ENCODE results near the gene SYMPK. TPM values are rescaled to one million over a fixed set of nuclear protein-coding genes. Genes with fewer than 3 reads are reported as not detected.

SYMPK gene
- total RNA-seq, 1 experiment from 2014 or later, result 47.7 TPM

DNA sequence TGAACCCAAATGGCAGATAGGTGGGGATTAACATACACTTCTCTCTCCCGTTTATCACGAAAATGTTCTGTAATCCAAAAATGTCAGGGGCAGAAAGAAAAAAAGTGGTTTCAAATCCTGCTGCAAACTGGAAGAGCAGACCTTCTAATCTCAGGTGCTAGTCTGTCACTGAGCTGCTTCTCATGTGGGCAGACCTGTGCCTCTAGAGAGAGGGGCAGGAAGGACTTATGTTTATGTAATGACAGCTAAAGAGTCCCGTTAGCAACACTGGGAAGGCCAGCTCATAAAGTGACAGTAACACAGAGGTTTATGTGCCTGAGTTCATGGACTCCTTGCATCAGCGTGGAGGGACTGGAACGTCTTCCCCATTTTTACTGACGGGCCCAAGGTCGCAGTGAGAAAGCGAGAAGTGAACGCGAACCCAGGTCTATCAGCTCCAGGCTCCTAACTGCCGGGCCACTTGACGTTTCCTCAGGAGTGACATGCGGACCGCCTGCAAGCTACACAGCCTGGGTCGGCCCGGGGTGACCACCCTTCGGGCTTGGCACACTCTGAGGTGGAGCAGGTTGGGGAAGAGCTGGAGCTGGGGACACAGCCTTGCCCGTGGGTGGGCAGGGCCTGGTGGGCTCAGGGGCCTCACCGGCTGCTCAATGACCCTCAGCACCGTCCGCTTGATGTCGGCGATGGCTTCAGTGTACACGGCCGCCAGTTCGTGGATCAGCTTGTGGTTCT, 38.2 kb downstream of the SYMPK start:
- in situ Hi-C loops (cut with HindIII; ENCODE audit: low pct_unique_long_range_greater_than_20kb, low sequenced_read_pairs), result no loop called here

DNA sequence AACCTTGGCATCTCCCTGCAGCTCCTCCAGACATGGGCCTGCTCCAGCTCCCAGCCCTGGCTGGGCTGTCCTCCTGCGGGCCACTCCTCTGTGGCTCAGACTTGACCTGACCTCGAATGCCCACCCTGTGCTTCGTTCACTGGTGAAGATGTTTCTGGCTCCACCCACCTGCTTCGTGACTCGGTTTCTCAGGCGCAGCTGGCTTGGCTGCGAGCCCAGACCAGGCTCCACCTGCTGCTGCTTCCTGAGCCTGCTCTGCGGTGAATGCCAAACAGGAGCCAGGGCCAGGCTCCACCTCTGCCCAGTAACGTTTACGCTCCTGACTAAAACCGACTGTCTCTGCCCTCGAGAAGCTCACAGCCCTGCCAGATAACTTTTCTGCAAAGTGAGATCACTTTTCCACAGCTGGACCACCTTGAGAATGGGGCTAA, 38.9 kb downstream of the SYMPK start:
- ATAC-seq (no peak), DNase-seq (ENCODE audit: low read depth, low spot score) (no peak)
- Histone ChIP-seq H3K4me3 (ENCODE audit: low read depth in 2 of 2, low read length in 2 of 2) (no peak overlapping the region), H3K4me1 (ENCODE audit: control insufficient read depth, insufficient read depth, low read length) (no peaks in the 10 kb centered on the region; the same call in 1 of the 2 replicates), H3K27ac (ENCODE audit: low read length) (no peak overlapping the region), H3K9me3 (ENCODE audit: control insufficient read depth, insufficient read depth, low read depth, low read length) (no peaks in the 10 kb centered on the region), H3K36me3 (ENCODE audit: control insufficient read depth, insufficient read depth, low read length) (no peaks in the 10 kb centered on the region), H3K27me3 (ENCODE audit: control insufficient read depth, insufficient read depth, low read length) (no peaks in the 10 kb centered on the region)
- ChIA-PET CTCF (no interaction called here), POLR2A (no interaction called here)
- in situ Hi-C loops (cut with HindIII; ENCODE audit: low pct_unique_long_range_greater_than_20kb, low sequenced_read_pairs), result no loop called here
- BruUV-seq (replicated peaks), result no TSS peak
- intact Hi-C loops (cut with micrococcal nuclease; ENCODE audit: unreplicated experiment), result no loop called here
- TF ChIP-seq TCF7L2 (IDR thresholded peaks at IDR 0.05; ENCODE audit: low read depth, low read length) (no peak), POLR2AphosphoS5 (IDR thresholded peaks at IDR 0.05; ENCODE audit: low read depth, low read length) (no peak), SIN3A (IDR thresholded peaks at IDR 0.05; ENCODE audit: borderline replicate concordance, insufficient read depth, low read depth, low read length) (no peak)
- TF ChIP-seq, protein P1, sequence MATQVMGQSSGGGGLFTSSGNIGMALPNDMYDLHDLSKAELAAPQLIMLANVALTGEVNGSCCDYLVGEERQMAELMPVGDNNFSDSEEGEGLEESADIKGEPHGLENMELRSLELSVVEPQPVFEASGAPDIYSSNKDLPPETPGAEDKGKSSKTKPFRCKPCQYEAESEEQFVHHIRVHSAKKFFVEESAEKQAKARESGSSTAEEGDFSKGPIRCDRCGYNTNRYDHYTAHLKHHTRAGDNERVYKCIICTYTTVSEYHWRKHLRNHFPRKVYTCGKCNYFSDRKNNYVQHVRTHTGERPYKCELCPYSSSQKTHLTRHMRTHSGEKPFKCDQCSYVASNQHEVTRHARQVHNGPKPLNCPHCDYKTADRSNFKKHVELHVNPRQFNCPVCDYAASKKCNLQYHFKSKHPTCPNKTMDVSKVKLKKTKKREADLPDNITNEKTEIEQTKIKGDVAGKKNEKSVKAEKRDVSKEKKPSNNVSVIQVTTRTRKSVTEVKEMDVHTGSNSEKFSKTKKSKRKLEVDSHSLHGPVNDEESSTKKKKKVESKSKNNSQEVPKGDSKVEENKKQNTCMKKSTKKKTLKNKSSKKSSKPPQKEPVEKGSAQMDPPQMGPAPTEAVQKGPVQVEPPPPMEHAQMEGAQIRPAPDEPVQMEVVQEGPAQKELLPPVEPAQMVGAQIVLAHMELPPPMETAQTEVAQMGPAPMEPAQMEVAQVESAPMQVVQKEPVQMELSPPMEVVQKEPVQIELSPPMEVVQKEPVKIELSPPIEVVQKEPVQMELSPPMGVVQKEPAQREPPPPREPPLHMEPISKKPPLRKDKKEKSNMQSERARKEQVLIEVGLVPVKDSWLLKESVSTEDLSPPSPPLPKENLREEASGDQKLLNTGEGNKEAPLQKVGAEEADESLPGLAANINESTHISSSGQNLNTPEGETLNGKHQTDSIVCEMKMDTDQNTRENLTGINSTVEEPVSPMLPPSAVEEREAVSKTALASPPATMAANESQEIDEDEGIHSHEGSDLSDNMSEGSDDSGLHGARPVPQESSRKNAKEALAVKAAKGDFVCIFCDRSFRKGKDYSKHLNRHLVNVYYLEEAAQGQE (IDR thresholded peaks at IDR 0.05; ENCODE audit: insufficient read depth in 1 of 2, low read depth in 2 of 2, low read length in 1 of 2), result no peak
- TF ChIP-seq, protein P2, sequence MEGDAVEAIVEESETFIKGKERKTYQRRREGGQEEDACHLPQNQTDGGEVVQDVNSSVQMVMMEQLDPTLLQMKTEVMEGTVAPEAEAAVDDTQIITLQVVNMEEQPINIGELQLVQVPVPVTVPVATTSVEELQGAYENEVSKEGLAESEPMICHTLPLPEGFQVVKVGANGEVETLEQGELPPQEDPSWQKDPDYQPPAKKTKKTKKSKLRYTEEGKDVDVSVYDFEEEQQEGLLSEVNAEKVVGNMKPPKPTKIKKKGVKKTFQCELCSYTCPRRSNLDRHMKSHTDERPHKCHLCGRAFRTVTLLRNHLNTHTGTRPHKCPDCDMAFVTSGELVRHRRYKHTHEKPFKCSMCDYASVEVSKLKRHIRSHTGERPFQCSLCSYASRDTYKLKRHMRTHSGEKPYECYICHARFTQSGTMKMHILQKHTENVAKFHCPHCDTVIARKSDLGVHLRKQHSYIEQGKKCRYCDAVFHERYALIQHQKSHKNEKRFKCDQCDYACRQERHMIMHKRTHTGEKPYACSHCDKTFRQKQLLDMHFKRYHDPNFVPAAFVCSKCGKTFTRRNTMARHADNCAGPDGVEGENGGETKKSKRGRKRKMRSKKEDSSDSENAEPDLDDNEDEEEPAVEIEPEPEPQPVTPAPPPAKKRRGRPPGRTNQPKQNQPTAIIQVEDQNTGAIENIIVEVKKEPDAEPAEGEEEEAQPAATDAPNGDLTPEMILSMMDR (IDR thresholded peaks at IDR 0.05), result no peak

More for the DNA sequence above, 38.2 kb downstream of the SYMPK start:
- intact Hi-C loops (cut with micrococcal nuclease; ENCODE audit: unreplicated experiment), result no loop called here
- POLR2A ChIA-PET, result no interaction called here
- Histone ChIP-seq H3K36me3 (ENCODE audit: control insufficient read depth, insufficient read depth, low read length) (no peaks in the 10 kb centered on the region), H3K9me3 (ENCODE audit: control insufficient read depth, insufficient read depth, low read depth, low read length) (no peaks in the 10 kb centered on the region), H3K27ac (ENCODE audit: low read length) (no peak overlapping the region), H3K27me3 (ENCODE audit: control insufficient read depth, insufficient read depth, low read length) (no peaks in the 10 kb centered on the region), H3K4me3 (ENCODE audit: low read depth in 2 of 2, low read length in 2 of 2) (no peak overlapping the region), H3K4me1 (ENCODE audit: control insufficient read depth, insufficient read depth, low read length) (no peaks in the 10 kb centered on the region; the same call in 1 of the 2 replicates)
- DNase-seq (ENCODE audit: low read depth, low spot score) (no peak), ATAC-seq (no peak)
- no peak for TF ChIP-seq SIN3A (IDR thresholded peaks at IDR 0.05; ENCODE audit: borderline replicate concordance, insufficient read depth, low read depth, low read length)
- CTCF ChIA-PET, result no interaction called here
- no TSS peak for BruUV-seq (replicated peaks)

DNA sequence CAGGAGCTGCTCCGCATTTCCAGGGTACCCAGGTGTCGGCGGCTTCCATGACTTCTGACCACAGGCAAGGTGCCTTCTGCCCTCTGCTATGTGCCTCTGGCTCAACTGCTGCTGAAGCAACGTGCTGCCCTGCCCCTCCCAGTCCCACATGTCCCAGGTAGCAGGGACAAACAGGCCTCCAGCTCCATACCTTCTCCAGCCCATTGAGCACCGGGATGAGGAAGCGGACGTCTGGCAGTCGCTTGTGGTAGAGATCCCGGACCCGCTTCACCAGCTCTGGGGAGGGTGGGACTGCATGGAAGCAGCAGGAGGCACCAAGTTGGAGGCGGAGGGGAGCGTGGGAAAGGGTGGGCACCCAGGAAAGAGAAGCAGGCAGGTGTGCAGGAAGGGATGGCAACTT, 39.8 kb downstream of the SYMPK start:
- BruUV-seq (replicated peaks), result no TSS peak
- intact Hi-C loops (cut with micrococcal nuclease; ENCODE audit: unreplicated experiment) (no loop called here), in situ Hi-C loops (cut with HindIII; ENCODE audit: low pct_unique_long_range_greater_than_20kb, low sequenced_read_pairs) (no loop called here)
- DNase-seq (ENCODE audit: low read depth, low spot score) (no peak), ATAC-seq (no peak)
- Histone ChIP-seq H3K27me3 (ENCODE audit: control insufficient read depth, insufficient read depth, low read length) (no peaks in the 10 kb centered on the region), H3K27ac (ENCODE audit: low read length) (no peak overlapping the region), H3K4me3 (ENCODE audit: low read depth in 2 of 2, low read length in 2 of 2) (no peak overlapping the region), H3K36me3 (ENCODE audit: control insufficient read depth, insufficient read depth, low read length) (no peaks in the 10 kb centered on the region), H3K4me1 (ENCODE audit: control insufficient read depth, insufficient read depth, low read length) (no peaks in the 10 kb centered on the region; the same call in 1 of the 2 replicates), H3K9me3 (ENCODE audit: control insufficient read depth, insufficient read depth, low read depth, low read length) (no peaks in the 10 kb centered on the region)
- ChIA-PET POLR2A (no interaction called here), CTCF (no interaction called here)
- TF ChIP-seq, protein P2 (IDR thresholded peaks at IDR 0.05), result no peak

Data from Panc1 (cell line).